Sigmoid colon (tissue), 7 donors: ENCODE results near the gene SNAP47. TPM values are rescaled to one million over a fixed set of nuclear protein-coding genes. Genes with fewer than 3 reads are reported as not detected.

Experiments
- DNase-seq: peaks from one replicate; pipeline ENCODE4 v3.0.0-alpha.2; 2019
- H3K27ac ChIP-seq, 4 donors: fragments of 200-600 bp; sonication (generic); one replicate each; pipeline ENCODE4 v1.5.1; 2016 to 2019; ENCODE audit warnings: mild to moderate bottlenecking in 1 of 4
- H3K27me3 ChIP-seq, 3 donors: fragments of 200-600 bp; sonication (generic); one replicate each; pipeline ENCODE4 v1.5.1; 2019; ENCODE audit warnings: mild to moderate bottlenecking in 1 of 3
- H3K36me3 ChIP-seq, 4 donors: fragments of 200-600 bp; sonication (generic); one replicate each; pipeline ENCODE4 v1.5.1; 2016 to 2019
- H3K4me1 ChIP-seq, 4 donors: fragments of 200-600 bp; sonication (generic); one replicate each; pipeline ENCODE4 v1.5.1; 2017 to 2019
- H3K4me3 ChIP-seq, 4 donors: fragments of 200-600 bp; sonication (generic); one replicate each; pipeline ENCODE4 v1.5.1; 2017 to 2019; ENCODE audit warnings: mild to moderate bottlenecking in 2 of 4, moderate library complexity in 1 of 4
- H3K9me3 ChIP-seq, 4 donors: fragments of 200-600 bp in 3 of 4; sonication (generic) in 3 of 4; one replicate each; pipeline versions ENCODE4 v1.5.1 to v1.6.1; 2013 to 2019
- CTCF ChIP-seq, 4 experiments: fragments of 450-650 bp in 3 of 4; fragments of 200-600 bp in 1 of 4; IDR thresholded peaks; one replicate each; pipeline ENCODE4 v1.5.1; 2016 to 2019; ENCODE audit warnings: antibody characterized with exemption in 4 of 4, mild to moderate bottlenecking in 3 of 4, moderate library complexity in 2 of 4
- EP300 ChIP-seq, 4 donors: sonication (generic); formaldehyde crosslinking; IDR thresholded peaks; one replicate each; pipeline ENCODE4 v1.6.1; 2017; ENCODE audit warnings: antibody characterized with exemption in 4 of 4
- POLR2A ChIP-seq, 2 donors: fragments of 450-650 bp; IDR thresholded peaks; one replicate each; pipeline ENCODE4 v1.6.1; 2016; ENCODE audit warnings: antibody characterized with exemption in 2 of 2, mild to moderate bottlenecking in 2 of 2, moderate library complexity in 2 of 2
- POLR2AphosphoS5 ChIP-seq, 4 donors: sonication (generic); formaldehyde crosslinking; IDR thresholded peaks; one replicate each; pipeline ENCODE4 v1.6.1; 2017; ENCODE audit warnings: antibody characterized with exemption in 4 of 4
- WGBS, 2 donors: extraction: QIAGEN DNeasy Blood & Tissue Kit; methylation state at CpG; one replicate each; pipeline ENCODE4 v1.1.7; 2013; 5-methylcytosine and 5-hydroxymethylcytosine counted together
- intact Hi-C: fragments of 100-400 bp; cut with DNase I; formaldehyde crosslinking; loops from one replicate; pipeline ENCODE4 v1.15.1; 2023
- polyA plus RNA-seq, 3 donors: library from polyadenylated mRNA; stranded (reverse); fragments of 200-250 nt; gene quantifications; one replicate each; pipeline ENCODE4 v1.2.3, GENCODE V29; 2013
- total RNA-seq, 4 donors: library from RNA; depleted of rRNA; stranded (reverse); fragments of >200 nt; gene quantifications; one replicate each; pipeline ENCODE4 v1.1.0, GENCODE V29; 2016
- donor health status: healthy with polysubstance abuse.
- donor health status: Bipolar disorder and iron deficiency.
- donor health status: healthy.

The SNAP47 gene
- total and polyA plus RNA-seq, 7 donors, result 13.8 to 51.6 (median 33.9) TPM

- Histone ChIP-seq H3K27ac (peak overlapping the region in 3 of 4 donors; percentile 67 to 89 (median 83)), H3K36me3 (peaks cover 8 to 34% (median 11%) of the 10 kb centered on the region in 4 donors), H3K4me3 (no peak overlapping the region), H3K27me3 (no peaks in the 10 kb centered on the region), H3K4me1 (peaks cover 0 to 49% (median 45%) of the 10 kb centered on the region in 4 donors), H3K9me3 (no peaks in the 10 kb centered on the region)
- TF ChIP-seq POLR2AphosphoS5 (IDR thresholded peaks at IDR 0.05) (no peak), EP300 (IDR thresholded peaks at IDR 0.05) (no peak)
- WGBS, 2 donors, result 95 to 97% methylated on average over 16 of the region's 16 CpGs
- intact Hi-C loops, result loop anchor here (5.0 kb wide), 3 partner anchors 36 to 319 kb away; partner anchors contain the start of gene ARF1
- DNase-seq, result no peak
Observed at GRCh38 chr1:227763246-227764018, 28.2 kb downstream of the SNAP47 start.

- 86 to 88% methylated on average over 7 of the region's 7 CpGs for WGBS, 2 donors
Observed at GRCh38 chr1:227764019-227764391, 28.8 kb downstream of the SNAP47 start.

GRCh38 chr1:227765261-227766014, 30.2 kb downstream of the SNAP47 start:
- H3K4me3 ChIP-seq, result no peak overlapping the region
- H3K36me3 ChIP-seq, result peaks cover 12 to 40% (median 14%) of the 10 kb centered on the region in 4 donors
- peaks cover 0 to 31% (median 26%) of the 10 kb centered on the region in 4 donors for H3K4me1 ChIP-seq
- H3K9me3 ChIP-seq, result no peaks in the 10 kb centered on the region
- no peak overlapping the region for H3K27ac ChIP-seq
- TF ChIP-seq CTCF (IDR thresholded peaks at IDR 0.05) (no peak), POLR2A (IDR thresholded peaks at IDR 0.05) (no peak), EP300 (IDR thresholded peaks at IDR 0.05) (no peak), POLR2AphosphoS5 (IDR thresholded peaks at IDR 0.05) (no peak)
- 92 to 95% methylated on average over 8 of the region's 8 CpGs for WGBS, 2 donors
- DNase-seq, result no peak
- intact Hi-C loops, result no loop called here
- H3K27me3 ChIP-seq, result no peaks in the 10 kb centered on the region

More at GRCh38 chr1:227764019-227764391, 28.8 kb downstream of the SNAP47 start:
- H3K4me3 ChIP-seq, result no peak overlapping the region
- H3K9me3 ChIP-seq, result no peaks in the 10 kb centered on the region
- intact Hi-C loops, result loop anchor here (5.0 kb wide), 3 partner anchors 37 to 318 kb away; partner anchors contain the start of gene ARF1
- no peaks in the 10 kb centered on the region for H3K27me3 ChIP-seq
- H3K4me1 ChIP-seq, result peaks cover 0 to 43% (median 40%) of the 10 kb centered on the region in 4 donors
- peaks cover 10 to 39% (median 12%) of the 10 kb centered on the region in 4 donors for H3K36me3 ChIP-seq
- DNase-seq, result no peak
- TF ChIP-seq EP300 (IDR thresholded peaks at IDR 0.05), result no peak
- no peak for TF ChIP-seq POLR2A (IDR thresholded peaks at IDR 0.05)
- TF ChIP-seq CTCF (IDR thresholded peaks at IDR 0.05), result no peak
- no peak for TF ChIP-seq POLR2AphosphoS5 (IDR thresholded peaks at IDR 0.05)
- H3K27ac ChIP-seq, result peak overlapping the region in 2 of 4 donors; percentile 83 to 89

DNA sequence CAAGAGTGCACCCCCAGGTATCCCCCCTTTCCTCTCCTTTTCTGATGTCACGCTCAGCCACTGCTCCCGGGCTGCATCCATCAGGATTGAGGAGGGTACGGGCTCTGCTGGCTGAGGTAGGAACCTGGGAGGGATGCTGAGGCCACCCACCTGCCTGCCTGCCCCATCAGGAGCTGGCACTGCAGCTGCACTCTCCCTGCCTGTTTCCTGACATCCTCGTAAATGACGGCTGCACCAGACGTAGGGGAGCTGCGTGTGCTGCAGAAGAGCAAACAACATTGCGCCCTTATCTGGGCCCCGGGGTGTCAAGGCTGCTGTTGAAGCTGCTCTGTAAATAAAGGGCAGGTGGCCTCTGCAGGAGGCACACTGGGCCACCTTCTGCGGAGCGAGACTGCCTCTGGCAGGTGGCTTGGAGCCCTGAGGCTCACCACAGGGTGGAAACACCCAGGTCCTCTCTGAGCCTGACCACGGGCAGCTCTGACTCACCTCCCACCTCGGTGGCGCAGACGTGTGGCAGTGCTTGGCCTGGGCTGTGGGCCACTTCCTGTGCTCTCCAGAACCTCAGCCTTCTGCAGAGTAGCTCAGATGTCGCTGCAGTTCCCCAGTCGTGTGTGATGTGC, 30.9 kb downstream of the SNAP47 start:
- Histone ChIP-seq H3K36me3 (peaks cover 12 to 39% (median 14%) of the 10 kb centered on the region in 4 donors), H3K9me3 (no peaks in the 10 kb centered on the region), H3K27ac (no peak overlapping the region), H3K27me3 (no peaks in the 10 kb centered on the region), H3K4me3 (no peak overlapping the region), H3K4me1 (peaks cover 0 to 31% (median 25%) of the 10 kb centered on the region in 4 donors)
- TF ChIP-seq POLR2A (IDR thresholded peaks at IDR 0.05) (no peak), POLR2AphosphoS5 (IDR thresholded peaks at IDR 0.05) (no peak), EP300 (IDR thresholded peaks at IDR 0.05) (no peak), CTCF (IDR thresholded peaks at IDR 0.05) (no peak)
- WGBS, 2 donors, result 38 to 43% methylated on average over 17 of the region's 17 CpGs
- DNase-seq, result no peak
- intact Hi-C loops, result no loop called here
